OCI-LY7 (cell line): ENCODE results near the gene DLG5. TPM values are rescaled to one million over a fixed set of nuclear protein-coding genes. Genes with fewer than 3 reads are reported as not detected.

Experiments used
- BruUV-seq: library from RNA; stranded (reverse); fragments of 400-500 nt; replicated peaks from 2 replicates; lab custom pipeline; 2021; lab: Mats Ljungman, UMichigan
- CTCF ChIA-PET: fragments of 300-600 bp; sonication (Branson Sonifier 250); formaldehyde crosslinking; loops from one replicate; lab custom pipeline; 2022; ENCODE audit warnings: antibody characterized with exemption; ENCODE audit not compliant: unreplicated experiment; lab: Charles Lee
- POLR2A ChIA-PET: fragments of 300-600 bp; sonication (Branson Sonifier 250); formaldehyde crosslinking; loops from one replicate; lab custom pipeline; 2022; ENCODE audit warnings: antibody characterized with exemption; lab: Charles Lee
- DNase-seq: peaks from one replicate; pipeline ENCODE4 v3.0.0-alpha.2; 2015; ENCODE audit warnings: low spot score
- H2AFZ ChIP-seq: fragments of 200-600 bp; sonication (generic), shearing (Covaris generic); 2 replicates; pipeline ENCODE4 v1.6.1; 2014; ENCODE audit warnings: mild to moderate bottlenecking, antibody characterized with exemption, low read length, moderate library complexity
- H3K27ac ChIP-seq: fragments of 200-600 bp; sonication (generic); 2 replicates; pipeline ENCODE4 v1.5.1; 2014; ENCODE audit warnings: mixed run types, low read depth, mild to moderate bottlenecking, moderate library complexity, low read length, inconsistent platforms; ENCODE audit not compliant: poor library complexity, severe bottlenecking
- H3K36me3 ChIP-seq: fragments of 200-600 bp; sonication (generic); 2 replicates; pipeline ENCODE4 v1.6.1; 2014; ENCODE audit warnings: mild to moderate bottlenecking, antibody characterized with exemption, low read length, moderate library complexity, mixed read lengths; ENCODE audit not compliant: insufficient read depth
- H3K4me1 ChIP-seq: fragments of 200-600 bp; sonication (generic); 2 replicates; pipeline ENCODE4 v1.5.1; 2014; ENCODE audit warnings: mild to moderate bottlenecking, low read length; ENCODE audit not compliant: insufficient read depth, poor library complexity, severe bottlenecking
- H3K4me2 ChIP-seq: fragments of 200-600 bp; sonication (generic); 2 replicates; pipeline ENCODE4 v1.6.1; 2014; ENCODE audit warnings: mild to moderate bottlenecking, low read length
- H3K4me3 ChIP-seq: fragments of 200-600 bp; sonication (generic); 2 replicates; pipeline ENCODE4 v1.5.1; 2014; ENCODE audit warnings: mild to moderate bottlenecking, low read depth, low read length; ENCODE audit not compliant: poor library complexity, severe bottlenecking
- H3K79me2 ChIP-seq: fragments of 200-600 bp; sonication (generic); 2 replicates; pipeline ENCODE4 v1.6.1; 2016; ENCODE audit warnings: low read depth, mild to moderate bottlenecking, low read length, moderate library complexity, mixed read lengths; ENCODE audit not compliant: insufficient read depth
- H3K9me2 ChIP-seq: fragments of 200-600 bp; sonication (generic); 2 replicates; pipeline ENCODE4 v1.6.1; 2016; ENCODE audit warnings: mild to moderate bottlenecking, low read length, mixed read lengths; ENCODE audit not compliant: insufficient read depth
- H3K9me3 ChIP-seq: fragments of 200-600 bp; sonication (generic); 2 replicates; pipeline ENCODE4 v1.6.1; 2014; ENCODE audit warnings: mild to moderate bottlenecking, mixed run types, low read length, mixed read lengths
- H4K20me1 ChIP-seq: fragments of 200-600 bp; sonication (generic); 2 replicates; pipeline ENCODE4 v1.6.1; 2014; ENCODE audit warnings: mild to moderate bottlenecking, antibody characterized with exemption, low read length, moderate library complexity, mixed read lengths; ENCODE audit not compliant: insufficient read depth
- EZH2phosphoT487 ChIP-seq: fragments of 200-600 bp; sonication (generic); IDR thresholded peaks from 2 replicates; pipeline ENCODE4 v1.6.1; 2018; ENCODE audit warnings: low read depth, borderline replicate concordance, mild to moderate bottlenecking, mixed run types, antibody characterized with exemption, low read length, moderate library complexity, mixed read lengths
- intact Hi-C: fragments of 100-400 bp; cut with micrococcal nuclease; formaldehyde crosslinking; loops from one replicate; pipeline ENCODE4 v1.10.0; 2022; ENCODE audit not compliant: unreplicated experiment
- total RNA-seq, 2 experiments: library from RNA; depleted of rRNA in 1 of 2; stranded (reverse); fragments of >200 nt in 1 of 2; shearing (Covaris generic) in 1 of 2; gene quantifications; 2 replicates each; pipeline ENCODE4 v1.2.3, GENCODE V29; 2014 to 2022
- TF ChIP-seq, protein P1 (sequence below): fragments of 200-600 bp; sonication (generic); conservative IDR thresholded peaks from 2 replicates; pipeline ENCODE4 v1.5.1; 2014; ENCODE audit warnings: mild to moderate bottlenecking, antibody characterized with exemption, low read length, moderate library complexity, mixed read lengths

The DLG5 gene
- total RNA-seq, 2 experiments from 2014 or later: 0.27 TPM; not detected in 1

GRCh38 chr10:77771851-77772250 is 154.7 kb downstream of the DLG5 start:
- Histone ChIP-seq H3K79me2 (no peaks in the 10 kb centered on the region), H3K4me3 (no peak overlapping the region), H3K4me2 (no peak overlapping the region), H2AFZ (no peak overlapping the region), H3K4me1 (no peaks in the 10 kb centered on the region), H3K27ac (no peak overlapping the region), H4K20me1 (no peaks in the 10 kb centered on the region), H3K9me3 (no peaks in the 10 kb centered on the region; the same call in 1 of the 2 replicates), H3K9me2 (no peaks in the 10 kb centered on the region), H3K36me3 (no peaks in the 10 kb centered on the region)
- BruUV-seq: no TSS peak
- ChIA-PET CTCF (no interaction called here), POLR2A (no interaction called here)
- intact Hi-C loops: no loop called here
- no peak for DNase-seq
- TF ChIP-seq EZH2phosphoT487: no peak
- TF ChIP-seq, protein P1, sequence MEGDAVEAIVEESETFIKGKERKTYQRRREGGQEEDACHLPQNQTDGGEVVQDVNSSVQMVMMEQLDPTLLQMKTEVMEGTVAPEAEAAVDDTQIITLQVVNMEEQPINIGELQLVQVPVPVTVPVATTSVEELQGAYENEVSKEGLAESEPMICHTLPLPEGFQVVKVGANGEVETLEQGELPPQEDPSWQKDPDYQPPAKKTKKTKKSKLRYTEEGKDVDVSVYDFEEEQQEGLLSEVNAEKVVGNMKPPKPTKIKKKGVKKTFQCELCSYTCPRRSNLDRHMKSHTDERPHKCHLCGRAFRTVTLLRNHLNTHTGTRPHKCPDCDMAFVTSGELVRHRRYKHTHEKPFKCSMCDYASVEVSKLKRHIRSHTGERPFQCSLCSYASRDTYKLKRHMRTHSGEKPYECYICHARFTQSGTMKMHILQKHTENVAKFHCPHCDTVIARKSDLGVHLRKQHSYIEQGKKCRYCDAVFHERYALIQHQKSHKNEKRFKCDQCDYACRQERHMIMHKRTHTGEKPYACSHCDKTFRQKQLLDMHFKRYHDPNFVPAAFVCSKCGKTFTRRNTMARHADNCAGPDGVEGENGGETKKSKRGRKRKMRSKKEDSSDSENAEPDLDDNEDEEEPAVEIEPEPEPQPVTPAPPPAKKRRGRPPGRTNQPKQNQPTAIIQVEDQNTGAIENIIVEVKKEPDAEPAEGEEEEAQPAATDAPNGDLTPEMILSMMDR: no peak

- DNase-seq: no peak
- Histone ChIP-seq H3K9me2 (no peaks in the 10 kb centered on the region), H3K4me2 (no peak overlapping the region), H3K9me3 (no peaks in the 10 kb centered on the region; the same call in 1 of the 2 replicates), H3K27ac (no peak overlapping the region), H2AFZ (no peak overlapping the region), H3K79me2 (no peaks in the 10 kb centered on the region), H3K36me3 (no peaks in the 10 kb centered on the region), H4K20me1 (no peaks in the 10 kb centered on the region), H3K4me3 (no peak overlapping the region), H3K4me1 (no peaks in the 10 kb centered on the region)
- ChIA-PET POLR2A (no interaction called here), CTCF (no interaction called here)
- intact Hi-C loops: no loop called here
- no peak for TF ChIP-seq EZH2phosphoT487
- TF ChIP-seq, protein P1: no peak
- BruUV-seq: no TSS peak
These were observed 155.1 kb downstream of the DLG5 start for GRCh38 chr10:77771450-77771849.

DNA sequence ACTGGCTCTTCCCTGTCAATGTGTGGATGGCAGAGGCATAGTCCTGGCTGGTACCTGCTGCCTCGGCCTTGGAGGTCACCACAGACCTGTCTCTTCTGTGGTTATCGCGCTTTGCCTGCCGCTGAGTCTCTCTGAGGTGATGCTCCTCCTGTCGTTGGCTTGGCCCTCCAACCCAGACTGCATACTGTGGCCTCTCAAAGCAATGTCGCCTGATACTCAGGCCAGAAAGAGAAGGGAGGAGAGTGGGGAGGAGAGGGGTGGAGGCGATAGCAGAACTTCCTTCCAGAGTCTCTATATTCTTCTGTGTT is 155.7 kb downstream of the DLG5 start:
- no peak for DNase-seq
- no peak for TF ChIP-seq EZH2phosphoT487
- TF ChIP-seq, protein P1: no peak
- no peak overlapping the region for H3K27ac ChIP-seq
- H3K9me3 ChIP-seq: no peaks in the 10 kb centered on the region
- H3K9me2 ChIP-seq: no peaks in the 10 kb centered on the region
- ChIA-PET POLR2A (no interaction called here), CTCF (no interaction called here)
- H3K4me1 ChIP-seq: no peaks in the 10 kb centered on the region
- no peak overlapping the region for H2AFZ ChIP-seq
- no peaks in the 10 kb centered on the region for H3K79me2 ChIP-seq
- BruUV-seq: no TSS peak
- H3K4me3 ChIP-seq: no peak overlapping the region
- H4K20me1 ChIP-seq: no peaks in the 10 kb centered on the region
- H3K4me2 ChIP-seq: no peak overlapping the region
- intact Hi-C loops: no loop called here
- no peaks in the 10 kb centered on the region for H3K36me3 ChIP-seq
